HepG2 (cell line): ENCODE data around the gene BRPF1. TPM values are rescaled to one million over a fixed set of nuclear protein-coding genes. Genes with fewer than 3 reads are reported as not detected.
A peak's percentile ranks its signal among the peaks of the same experiment; 100 is the strongest.

ENCODE experiments used
- AKAP8 ChIP-seq: sonication (generic); formaldehyde crosslinking; IDR thresholded peaks from 2 replicates; pipeline ENCODE4 v1.5.1; 2020; ENCODE audit warnings: mild to moderate bottlenecking, missing genetic modification reagents
- BCL6 ChIP-seq: IDR thresholded peaks from 2 replicates; pipeline ENCODE4 v1.6.1; 2016; ENCODE audit warnings: missing genetic modification reagents, missing compliant biosample characterization
- EEA1 ChIP-seq: sonication (generic); formaldehyde crosslinking; IDR thresholded peaks from 2 replicates; pipeline ENCODE4 v1.5.1; 2020; ENCODE audit warnings: mild to moderate bottlenecking, missing genetic modification reagents, borderline replicate concordance
- FOXK2 ChIP-seq: fragments of 450-650 bp; IDR thresholded peaks from 2 replicates; pipeline ENCODE4 v1.6.1; 2016
- PHF5A ChIP-seq: IDR thresholded peaks from one replicate; pipeline ENCODE4 v1.6.1; 2018; ENCODE audit warnings: low read depth, missing genetic modification reagents; ENCODE audit not compliant: unreplicated experiment
- SIN3A ChIP-seq: IDR thresholded peaks from 2 replicates; pipeline ENCODE4 v1.6.1; 2011; ENCODE audit warnings: low read depth, mild to moderate bottlenecking, control low read depth, low read length, borderline replicate concordance
- TOE1 ChIP-seq: sonication (generic); formaldehyde crosslinking; IDR thresholded peaks from 2 replicates; pipeline ENCODE4 v1.4.0; 2020; ENCODE audit warnings: mild to moderate bottlenecking, missing genetic modification reagents
- ZNF232 ChIP-seq: sonication (generic); formaldehyde crosslinking; IDR thresholded peaks from 2 replicates; pipeline ENCODE4 v1.4.0; 2020; ENCODE audit warnings: missing genetic modification reagents, borderline replicate concordance
- ZNF768 ChIP-seq: sonication (generic); formaldehyde crosslinking; IDR thresholded peaks from 2 replicates; pipeline ENCODE4 v1.4.0; 2020; ENCODE audit warnings: missing genetic modification reagents
- ZNF839 ChIP-seq: sonication (generic); formaldehyde crosslinking; IDR thresholded peaks from 2 replicates; pipeline ENCODE4 v1.4.0; 2020; ENCODE audit warnings: missing genetic modification reagents, mild to moderate bottlenecking, borderline replicate concordance
- ZNF891 ChIP-seq: sonication (generic); formaldehyde crosslinking; IDR thresholded peaks from 2 replicates; pipeline ENCODE4 v1.5.0; 2020; ENCODE audit warnings: mild to moderate bottlenecking, missing genetic modification reagents
- ZZZ3 ChIP-seq: sonication (generic); formaldehyde crosslinking; IDR thresholded peaks from 2 replicates; pipeline ENCODE4 v1.4.0; 2020; ENCODE audit warnings: missing genetic modification reagents, mild to moderate bottlenecking, borderline replicate concordance
- polyA plus RNA-seq, 8 experiments: library from polyadenylated mRNA; depleted of rRNA in 3 of 8; stranded (reverse) in 7 of 8; unstranded in 1 of 8; fragments of >200 nt; fragmentation: Illumina TruSeq in 4 of 8; extraction: Trizol in 4 of 8; gene quantifications; 2 replicates each; pipeline versions ENCODE4 v1.2.1 to v1.2.3, GENCODE V29; 2011 to 2016; ENCODE audit warnings: low read depth in 4 of 8, missing spikeins in 1 of 8, mixed read lengths in 1 of 8; ENCODE audit not compliant: insufficient read depth in 1 of 8
- total RNA-seq, 5 experiments: library from RNA; depleted of rRNA; stranded (reverse); fragments of >200 nt; fragmentation: Illumina TruSeq; extraction: Trizol; gene quantifications; 2 replicates each; pipeline ENCODE4 v1.2.3, GENCODE V29; 2016; ENCODE audit warnings: low read depth in 1 of 5
- TF ChIP-seq, protein P1 (sequence below): sonication (generic); formaldehyde crosslinking; IDR thresholded peaks from 2 replicates; pipeline ENCODE4 v1.4.0; 2020; ENCODE audit warnings: missing genetic modification reagents
- TF ChIP-seq, protein P2 (sequence below): sonication (generic); formaldehyde crosslinking; IDR thresholded peaks from 2 replicates; pipeline ENCODE4 v1.5.1; 2020; ENCODE audit warnings: missing genetic modification reagents, mild to moderate bottlenecking, borderline replicate concordance
- TF ChIP-seq, protein P3 (sequence below): IDR thresholded peaks from 2 replicates; pipeline ENCODE4 v1.6.1; 2018; ENCODE audit warnings: missing genetic modification reagents
- TF ChIP-seq, protein P4 (sequence below): sonication (generic); formaldehyde crosslinking; IDR thresholded peaks from 2 replicates; pipeline ENCODE4 v1.8.1; 2023; ENCODE audit warnings: missing genetic modification reagents, mild to moderate bottlenecking, borderline replicate concordance
- TF ChIP-seq, protein P5 (sequence below): sonication (generic); formaldehyde crosslinking; conservative IDR thresholded peaks from 2 replicates; pipeline ENCODE4 v1.4.0; 2020; ENCODE audit warnings: missing genetic modification reagents

The BRPF1 gene
- total and polyA plus RNA-seq, 2 of the 13 experiments (the other 11 are each of a cell fraction or from before 2014, with no cell fraction given): 7.3 to 10.0 TPM

DNA sequence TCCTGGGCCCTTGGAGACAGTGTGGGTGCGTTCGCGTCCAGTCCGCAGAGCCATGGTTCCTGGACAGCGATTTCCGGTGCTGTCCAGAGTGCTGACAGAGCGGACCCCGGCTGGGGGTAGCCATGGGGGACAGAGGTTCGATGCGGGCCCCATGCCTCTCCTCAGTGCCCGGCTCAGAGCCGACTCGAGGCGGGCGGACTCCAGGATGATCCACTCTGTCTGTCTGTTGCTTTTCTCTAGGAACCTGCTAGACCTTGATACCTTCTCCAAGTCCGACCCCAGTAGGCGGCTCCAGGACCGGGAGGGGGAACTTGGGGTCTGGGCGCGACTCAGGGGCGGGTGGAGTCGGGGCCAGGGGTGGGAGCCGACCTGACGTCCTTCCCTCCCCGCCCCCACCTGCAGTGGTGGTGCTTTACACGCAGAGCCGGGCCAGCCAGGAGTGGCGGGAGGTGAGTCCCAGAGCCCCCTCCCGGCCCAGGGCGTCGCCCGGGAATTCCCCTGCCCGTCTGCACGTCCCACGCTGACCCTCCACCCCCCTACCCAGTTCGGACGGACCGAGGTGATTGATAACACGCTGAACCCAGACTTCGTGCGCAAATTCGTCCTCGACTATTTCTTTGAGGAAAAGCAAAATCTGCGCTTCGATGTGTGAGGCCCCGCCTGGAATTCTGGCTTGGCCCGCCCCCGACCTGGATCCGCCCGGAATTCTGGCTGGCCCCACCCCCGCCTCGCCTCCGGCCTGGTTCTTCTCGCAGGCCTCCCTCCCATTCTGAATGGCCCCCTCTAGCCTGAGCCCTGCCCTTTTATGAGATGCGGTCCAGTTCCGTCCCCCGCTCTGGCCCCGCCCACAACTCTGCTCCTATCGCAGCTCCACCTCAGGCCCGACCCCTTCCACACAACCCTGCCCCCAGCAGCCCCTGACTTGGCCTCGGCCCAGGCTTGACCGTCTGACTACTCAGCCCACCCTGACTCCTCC lies 26.9 kb upstream of the BRPF1 start (continued):
- TF ChIP-seq, protein P1, sequence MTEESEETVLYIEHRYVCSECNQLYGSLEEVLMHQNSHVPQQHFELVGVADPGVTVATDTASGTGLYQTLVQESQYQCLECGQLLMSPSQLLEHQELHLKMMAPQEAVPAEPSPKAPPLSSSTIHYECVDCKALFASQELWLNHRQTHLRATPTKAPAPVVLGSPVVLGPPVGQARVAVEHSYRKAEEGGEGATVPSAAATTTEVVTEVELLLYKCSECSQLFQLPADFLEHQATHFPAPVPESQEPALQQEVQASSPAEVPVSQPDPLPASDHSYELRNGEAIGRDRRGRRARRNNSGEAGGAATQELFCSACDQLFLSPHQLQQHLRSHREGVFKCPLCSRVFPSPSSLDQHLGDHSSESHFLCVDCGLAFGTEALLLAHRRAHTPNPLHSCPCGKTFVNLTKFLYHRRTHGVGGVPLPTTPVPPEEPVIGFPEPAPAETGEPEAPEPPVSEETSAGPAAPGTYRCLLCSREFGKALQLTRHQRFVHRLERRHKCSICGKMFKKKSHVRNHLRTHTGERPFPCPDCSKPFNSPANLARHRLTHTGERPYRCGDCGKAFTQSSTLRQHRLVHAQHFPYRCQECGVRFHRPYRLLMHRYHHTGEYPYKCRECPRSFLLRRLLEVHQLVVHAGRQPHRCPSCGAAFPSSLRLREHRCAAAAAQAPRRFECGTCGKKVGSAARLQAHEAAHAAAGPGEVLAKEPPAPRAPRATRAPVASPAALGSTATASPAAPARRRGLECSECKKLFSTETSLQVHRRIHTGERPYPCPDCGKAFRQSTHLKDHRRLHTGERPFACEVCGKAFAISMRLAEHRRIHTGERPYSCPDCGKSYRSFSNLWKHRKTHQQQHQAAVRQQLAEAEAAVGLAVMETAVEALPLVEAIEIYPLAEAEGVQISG: peak; percentile 63; the same call in 1 of the 2 replicates
- peak; percentile 94 for TF ChIP-seq ZNF232
- no peak for TF ChIP-seq ZNF839 (CRISPR knock-in tag)
- TF ChIP-seq, protein P2, sequence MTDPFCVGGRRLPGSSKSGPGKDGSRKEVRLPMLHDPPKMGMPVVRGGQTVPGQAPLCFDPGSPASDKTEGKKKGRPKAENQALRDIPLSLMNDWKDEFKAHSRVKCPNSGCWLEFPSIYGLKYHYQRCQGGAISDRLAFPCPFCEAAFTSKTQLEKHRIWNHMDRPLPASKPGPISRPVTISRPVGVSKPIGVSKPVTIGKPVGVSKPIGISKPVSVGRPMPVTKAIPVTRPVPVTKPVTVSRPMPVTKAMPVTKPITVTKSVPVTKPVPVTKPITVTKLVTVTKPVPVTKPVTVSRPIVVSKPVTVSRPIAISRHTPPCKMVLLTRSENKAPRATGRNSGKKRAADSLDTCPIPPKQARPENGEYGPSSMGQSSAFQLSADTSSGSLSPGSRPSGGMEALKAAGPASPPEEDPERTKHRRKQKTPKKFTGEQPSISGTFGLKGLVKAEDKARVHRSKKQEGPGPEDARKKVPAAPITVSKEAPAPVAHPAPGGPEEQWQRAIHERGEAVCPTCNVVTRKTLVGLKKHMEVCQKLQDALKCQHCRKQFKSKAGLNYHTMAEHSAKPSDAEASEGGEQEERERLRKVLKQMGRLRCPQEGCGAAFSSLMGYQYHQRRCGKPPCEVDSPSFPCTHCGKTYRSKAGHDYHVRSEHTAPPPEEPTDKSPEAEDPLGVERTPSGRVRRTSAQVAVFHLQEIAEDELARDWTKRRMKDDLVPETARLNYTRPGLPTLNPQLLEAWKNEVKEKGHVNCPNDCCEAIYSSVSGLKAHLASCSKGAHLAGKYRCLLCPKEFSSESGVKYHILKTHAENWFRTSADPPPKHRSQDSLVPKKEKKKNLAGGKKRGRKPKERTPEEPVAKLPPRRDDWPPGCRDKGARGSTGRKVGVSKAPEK: no peak
- no peak for TF ChIP-seq FOXK2
- TF ChIP-seq TOE1 (CRISPR knock-in tag): no peak
- TF ChIP-seq, protein P3, sequence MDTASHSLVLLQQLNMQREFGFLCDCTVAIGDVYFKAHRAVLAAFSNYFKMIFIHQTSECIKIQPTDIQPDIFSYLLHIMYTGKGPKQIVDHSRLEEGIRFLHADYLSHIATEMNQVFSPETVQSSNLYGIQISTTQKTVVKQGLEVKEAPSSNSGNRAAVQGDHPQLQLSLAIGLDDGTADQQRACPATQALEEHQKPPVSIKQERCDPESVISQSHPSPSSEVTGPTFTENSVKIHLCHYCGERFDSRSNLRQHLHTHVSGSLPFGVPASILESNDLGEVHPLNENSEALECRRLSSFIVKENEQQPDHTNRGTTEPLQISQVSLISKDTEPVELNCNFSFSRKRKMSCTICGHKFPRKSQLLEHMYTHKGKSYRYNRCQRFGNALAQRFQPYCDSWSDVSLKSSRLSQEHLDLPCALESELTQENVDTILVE: peak; percentile 87
- TF ChIP-seq, protein P4, sequence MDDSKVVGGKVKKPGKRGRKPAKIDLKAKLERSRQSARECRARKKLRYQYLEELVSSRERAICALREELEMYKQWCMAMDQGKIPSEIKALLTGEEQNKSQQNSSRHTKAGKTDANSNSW (CRISPR knock-in tag): no peak
- TF ChIP-seq PHF5A (CRISPR knock-in tag): no peak
- no peak for TF ChIP-seq AKAP8
- 0 out of 2 replicates have a peak, but pooled peaks have one; percentile 49 for TF ChIP-seq EEA1 (CRISPR knock-in tag)
- TF ChIP-seq ZNF891 (CRISPR knock-in tag): peak; percentile 38; the same call in 1 of the 2 replicates
- peak; percentile 82 for TF ChIP-seq BCL6 (CRISPR knock-in tag)
- TF ChIP-seq, protein P5, sequence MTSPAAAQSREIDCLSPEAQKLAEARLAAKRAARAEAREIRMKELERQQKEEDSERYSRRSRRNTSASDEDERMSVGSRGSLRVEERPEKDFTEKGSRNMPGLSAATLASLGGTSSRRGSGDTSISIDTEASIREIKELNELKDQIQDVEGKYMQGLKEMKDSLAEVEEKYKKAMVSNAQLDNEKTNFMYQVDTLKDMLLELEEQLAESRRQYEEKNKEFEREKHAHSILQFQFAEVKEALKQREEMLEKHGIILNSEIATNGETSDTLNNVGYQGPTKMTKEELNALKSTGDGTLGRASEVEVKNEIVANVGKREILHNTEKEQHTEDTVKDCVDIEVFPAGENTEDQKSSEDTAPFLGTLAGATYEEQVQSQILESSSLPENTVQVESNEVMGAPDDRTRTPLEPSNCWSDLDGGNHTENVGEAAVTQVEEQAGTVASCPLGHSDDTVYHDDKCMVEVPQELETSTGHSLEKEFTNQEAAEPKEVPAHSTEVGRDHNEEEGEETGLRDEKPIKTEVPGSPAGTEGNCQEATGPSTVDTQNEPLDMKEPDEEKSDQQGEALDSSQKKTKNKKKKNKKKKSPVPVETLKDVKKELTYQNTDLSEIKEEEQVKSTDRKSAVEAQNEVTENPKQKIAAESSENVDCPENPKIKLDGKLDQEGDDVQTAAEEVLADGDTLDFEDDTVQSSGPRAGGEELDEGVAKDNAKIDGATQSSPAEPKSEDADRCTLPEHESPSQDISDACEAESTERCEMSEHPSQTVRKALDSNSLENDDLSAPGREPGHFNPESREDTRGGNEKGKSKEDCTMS: 0 out of 2 replicates have a peak, but pooled peaks have one; percentile 61
- peak; percentile 83; the same call in 1 of the 2 replicates for TF ChIP-seq SIN3A
- peak; percentile 53; the same call in 1 of the 2 replicates for TF ChIP-seq ZNF768 (CRISPR knock-in tag)
- TF ChIP-seq ZZZ3 (CRISPR knock-in tag): 0 out of 2 replicates have a peak, but pooled peaks have one; percentile 12
